Stimulated activated CD4-positive, alpha-beta T cell treated with anti-CD3 and anti-CD28 coated beads, Interleukin-2, amount 100 ng/mL, for 4 hours (primary cell): ENCODE data around the gene SLC15A2.
"Not testable (repeated sequence)": the region's sequence is repeated elsewhere in the genome, so short reads cannot be mapped to it uniquely, and the experiment has no call there.

Source experiments
- DNase-seq: peaks from one replicate; pipeline ENCODE4 v3.0.0-alpha.2; 2020; ENCODE audit warnings: low read depth

Gene SLC15A2, protein sequence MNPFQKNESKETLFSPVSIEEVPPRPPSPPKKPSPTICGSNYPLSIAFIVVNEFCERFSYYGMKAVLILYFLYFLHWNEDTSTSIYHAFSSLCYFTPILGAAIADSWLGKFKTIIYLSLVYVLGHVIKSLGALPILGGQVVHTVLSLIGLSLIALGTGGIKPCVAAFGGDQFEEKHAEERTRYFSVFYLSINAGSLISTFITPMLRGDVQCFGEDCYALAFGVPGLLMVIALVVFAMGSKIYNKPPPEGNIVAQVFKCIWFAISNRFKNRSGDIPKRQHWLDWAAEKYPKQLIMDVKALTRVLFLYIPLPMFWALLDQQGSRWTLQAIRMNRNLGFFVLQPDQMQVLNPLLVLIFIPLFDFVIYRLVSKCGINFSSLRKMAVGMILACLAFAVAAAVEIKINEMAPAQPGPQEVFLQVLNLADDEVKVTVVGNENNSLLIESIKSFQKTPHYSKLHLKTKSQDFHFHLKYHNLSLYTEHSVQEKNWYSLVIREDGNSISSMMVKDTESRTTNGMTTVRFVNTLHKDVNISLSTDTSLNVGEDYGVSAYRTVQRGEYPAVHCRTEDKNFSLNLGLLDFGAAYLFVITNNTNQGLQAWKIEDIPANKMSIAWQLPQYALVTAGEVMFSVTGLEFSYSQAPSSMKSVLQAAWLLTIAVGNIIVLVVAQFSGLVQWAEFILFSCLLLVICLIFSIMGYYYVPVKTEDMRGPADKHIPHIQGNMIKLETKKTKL

DNA sequence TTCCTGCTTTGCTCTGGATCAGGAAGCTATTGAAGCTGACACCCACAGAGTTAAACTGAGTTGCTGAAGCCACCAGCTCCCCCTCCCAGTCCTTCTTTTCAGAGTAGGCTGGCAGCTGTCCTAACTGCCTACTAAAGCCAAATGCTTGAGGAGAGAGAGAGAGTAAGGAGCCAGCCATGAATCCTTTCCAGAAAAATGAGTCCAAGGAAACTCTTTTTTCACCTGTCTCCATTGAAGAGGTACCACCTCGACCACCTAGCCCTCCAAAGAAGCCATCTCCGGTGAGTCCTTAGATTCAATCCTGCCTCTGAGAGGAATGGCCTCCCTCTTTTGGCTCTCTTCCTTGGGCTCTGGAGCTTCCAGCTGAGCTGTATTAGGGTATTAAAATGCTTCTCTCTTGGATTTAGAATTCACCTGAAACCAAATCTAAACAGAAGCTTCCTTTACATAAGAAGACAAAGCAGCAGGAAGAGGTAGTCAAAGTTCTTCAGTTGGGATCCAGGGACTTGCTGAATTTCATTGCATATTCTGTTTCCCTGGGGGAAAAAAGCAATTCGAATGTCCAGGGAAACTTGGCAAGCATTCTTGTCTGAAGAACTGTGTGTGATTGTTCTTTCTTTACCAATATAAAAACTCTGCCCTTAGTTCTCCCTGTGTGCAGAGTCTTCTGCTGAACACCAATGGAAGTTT, at the start of gene SLC15A2:
Gene SLC15A2, plus strand, starts transcription at position 101 of the 690 bp plus-strand sequence. Its CDS starts 76 bp downstream, at position 177.
- DNase-seq, result no peak

DNA sequence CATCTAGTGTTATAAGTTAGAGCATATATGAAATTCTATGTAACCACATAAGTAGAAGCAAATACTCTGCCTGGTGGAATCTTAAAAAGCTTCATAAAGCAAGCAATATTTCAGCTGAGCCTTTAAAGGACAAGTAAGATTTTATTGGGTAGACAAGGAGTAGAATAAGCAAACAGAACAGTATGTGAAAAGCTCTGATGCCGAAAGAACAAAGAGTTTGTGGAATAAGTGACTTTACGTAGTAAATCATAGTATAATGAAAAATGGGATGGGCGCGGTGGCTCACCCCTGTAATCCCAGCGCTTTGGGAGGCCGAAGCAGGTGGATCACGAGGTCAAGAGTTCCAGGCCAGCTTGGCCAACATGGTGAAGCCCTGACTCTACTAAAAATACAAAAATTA, 49.3 kb upstream of the SLC15A2 start:
- no peak for DNase-seq

DNA sequence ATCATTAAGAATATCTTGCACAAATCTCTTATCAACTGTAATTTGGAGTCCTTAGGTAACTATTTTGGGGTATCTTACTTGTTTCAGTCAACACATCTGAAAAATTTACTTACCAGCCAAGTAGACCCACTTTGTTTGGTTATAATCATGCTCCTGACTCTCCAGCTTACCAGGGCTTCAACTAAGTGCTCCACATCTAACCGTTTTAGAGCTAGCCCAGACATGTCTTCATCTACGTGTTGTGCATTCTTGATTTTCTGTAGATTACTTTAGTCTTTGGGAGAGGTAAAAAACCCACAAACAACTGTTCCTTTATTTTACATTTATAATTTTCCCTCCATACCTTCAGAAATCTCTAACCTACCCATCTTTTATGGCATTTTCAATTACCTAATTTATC, 41.9 kb upstream of the SLC15A2 start:
- DNase-seq, result no peak

DNA sequence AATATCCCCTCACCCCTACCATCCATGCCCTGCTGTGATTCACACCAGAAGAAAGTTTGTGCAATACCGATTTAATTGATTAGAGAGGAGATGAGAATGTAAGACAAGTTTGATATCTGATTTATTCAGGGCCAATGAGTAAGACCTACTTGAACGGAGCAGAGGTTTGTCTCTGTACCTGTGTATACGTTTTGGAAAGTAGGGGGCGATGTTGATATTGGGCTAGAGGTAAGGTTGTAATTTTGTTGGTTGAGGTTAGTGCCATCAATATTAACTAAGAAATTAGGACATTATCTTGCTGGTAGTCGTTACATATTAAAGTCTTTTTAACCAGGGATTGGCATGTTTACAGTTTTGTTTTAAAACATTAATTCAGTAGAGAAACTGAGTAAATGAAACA, 38.6 kb upstream of the SLC15A2 start:
- DNase-seq, result no peak

DNA sequence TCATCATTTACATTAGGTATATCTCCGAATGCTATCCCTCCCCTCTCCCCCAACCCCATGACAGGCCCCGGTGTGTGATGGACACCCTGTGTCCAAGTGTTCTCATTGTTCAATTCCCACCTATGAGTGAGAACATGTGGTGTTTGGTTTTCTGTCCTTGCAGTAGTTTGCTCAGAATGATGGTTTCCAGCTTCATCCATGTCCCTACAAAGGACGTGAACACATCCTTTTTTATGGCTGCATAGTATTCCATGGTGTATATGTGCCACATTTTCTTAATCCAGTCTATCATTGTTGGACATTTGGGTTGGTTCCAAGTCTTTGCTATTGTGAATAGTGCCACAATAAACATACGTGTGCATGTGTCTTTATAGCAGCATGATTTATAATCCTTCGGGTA, 36.4 kb upstream of the SLC15A2 start:
- DNase-seq, result not testable (repeated sequence)

DNA sequence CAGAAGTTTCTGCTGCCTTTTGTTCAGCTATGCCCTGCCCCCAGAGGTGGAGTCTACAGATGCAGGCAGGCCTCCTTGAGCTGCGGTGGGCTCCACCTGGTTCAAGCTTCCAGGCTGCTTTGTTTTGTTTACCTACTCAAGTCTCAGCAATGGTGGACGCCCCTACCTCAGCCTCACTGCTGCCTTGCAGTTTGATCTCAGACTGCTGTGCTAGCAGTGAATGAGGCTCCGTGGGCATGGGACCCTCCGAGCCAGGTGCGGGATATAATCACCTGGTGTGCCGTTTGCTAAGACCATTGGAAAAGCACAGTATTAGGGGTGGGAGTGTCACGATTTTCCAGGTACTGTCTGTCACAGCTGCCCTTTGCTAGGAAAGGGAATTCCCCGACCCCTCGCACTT, 31.0 kb upstream of the SLC15A2 start:
- not testable (repeated sequence) for DNase-seq

DNA sequence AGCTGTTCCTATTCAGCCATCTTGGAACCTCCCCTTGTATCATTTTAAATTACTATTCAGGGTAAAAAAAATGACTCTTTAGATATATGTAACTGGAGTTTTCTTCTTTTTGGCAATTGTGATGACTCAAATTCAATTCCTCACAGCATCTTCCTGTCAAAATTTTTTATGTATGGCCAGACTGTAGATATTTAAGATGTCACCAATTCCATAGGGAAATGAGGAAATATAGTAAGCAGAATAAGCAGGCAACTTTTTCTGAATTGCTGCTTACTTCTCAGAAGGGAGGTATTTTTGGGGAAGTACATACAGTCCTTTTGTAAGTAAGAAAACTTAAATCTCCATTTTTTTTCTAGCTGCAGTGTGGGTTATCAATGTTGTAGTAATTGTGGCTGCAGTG, 30.4 kb upstream of the SLC15A2 start:
- DNase-seq, result no peak

DNA sequence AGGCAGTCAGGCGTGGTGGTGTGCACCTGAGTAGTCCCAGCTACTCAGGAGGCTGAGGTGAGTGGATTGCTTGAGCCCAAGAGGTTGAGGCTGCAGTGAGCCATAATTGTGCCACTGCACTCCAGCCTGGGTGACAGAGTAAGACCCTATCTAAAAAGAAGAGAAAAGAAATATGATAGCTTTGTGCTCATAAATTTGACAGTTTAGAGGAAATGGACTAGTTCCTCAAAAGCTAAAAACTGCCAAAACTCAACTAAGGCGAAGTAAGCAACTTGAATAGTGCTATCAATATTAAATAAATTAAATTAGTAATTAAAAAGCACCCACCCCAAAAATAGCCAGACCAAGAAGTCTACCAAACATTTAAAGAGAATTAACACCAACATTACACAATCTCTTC, 24.5 kb upstream of the SLC15A2 start:
- DNase-seq, result no peak

DNA sequence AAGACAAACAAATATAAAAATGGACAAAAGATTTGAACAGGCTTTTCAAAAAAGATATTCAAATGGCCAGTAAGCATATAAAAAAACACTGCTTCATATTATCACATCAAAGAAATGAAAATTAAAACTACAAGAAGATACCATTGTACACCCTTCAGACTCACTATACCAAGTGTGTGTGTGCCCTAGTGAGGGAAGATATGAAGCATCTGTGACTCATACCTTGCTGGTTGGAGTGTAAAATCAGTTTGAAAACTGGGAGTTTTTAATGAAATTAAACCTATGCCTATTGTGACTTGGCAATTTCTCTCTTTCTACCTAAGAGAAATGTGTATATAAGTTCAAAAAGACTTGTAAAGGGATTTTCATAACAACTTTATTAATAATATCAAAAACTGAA, 23.5 kb upstream of the SLC15A2 start:
- no peak for DNase-seq

DNA sequence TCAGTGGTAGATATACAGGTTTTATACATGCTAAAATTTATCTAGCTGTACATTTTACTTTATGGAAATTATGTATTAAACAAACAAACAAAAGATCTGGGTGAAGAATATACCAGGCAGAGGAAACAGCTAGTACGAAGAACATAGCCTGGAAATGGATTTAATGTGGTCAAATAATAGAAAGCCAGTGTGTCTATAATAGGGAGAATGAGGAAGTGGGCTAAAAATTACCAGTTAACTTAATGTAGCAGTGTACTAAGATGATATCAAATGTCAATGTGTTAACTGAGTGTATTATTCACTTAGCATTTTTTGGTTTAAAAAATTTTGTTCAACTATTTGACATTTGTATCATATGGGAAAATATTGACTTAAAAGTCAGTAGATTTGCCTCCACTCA, 22.8 kb upstream of the SLC15A2 start:
- DNase-seq, result no peak

DNA sequence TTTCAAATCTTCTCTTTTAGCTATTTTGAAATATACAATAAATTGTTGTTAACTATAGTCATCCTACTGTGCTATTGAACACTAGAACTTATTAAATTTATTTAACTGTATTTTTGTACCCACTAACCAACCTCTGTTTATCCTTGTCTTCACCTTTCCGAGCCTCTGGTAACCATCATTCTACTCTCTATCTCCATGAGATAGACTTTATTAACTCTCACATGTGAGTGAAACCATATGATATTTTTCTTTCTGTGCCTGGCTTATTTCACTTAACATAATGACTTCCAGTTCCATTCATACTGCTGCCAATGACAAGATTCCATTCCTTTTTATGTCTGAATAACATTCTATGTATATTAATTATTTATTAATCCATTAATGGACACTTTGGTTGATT, 15.8 kb upstream of the SLC15A2 start:
- DNase-seq, result no peak

DNA sequence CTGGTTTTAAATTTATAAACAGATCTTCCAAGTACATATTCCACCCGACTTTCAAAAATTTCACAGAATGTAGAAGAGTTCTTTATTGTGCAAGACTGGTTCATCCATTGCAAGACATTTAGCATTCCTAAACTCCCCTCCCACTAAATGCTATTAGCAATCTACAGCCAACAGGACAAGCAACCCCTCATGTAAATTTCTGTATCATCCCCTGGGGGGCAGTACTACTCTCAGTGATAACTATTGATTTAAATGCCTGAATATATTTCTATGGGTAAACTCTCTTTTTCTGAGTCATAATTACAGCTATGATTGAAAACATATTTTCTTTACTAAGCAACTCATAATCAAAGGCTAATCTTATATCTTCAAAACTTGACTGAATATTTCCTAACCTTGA, 10.7 kb upstream of the SLC15A2 start:
- no peak for DNase-seq

DNA sequence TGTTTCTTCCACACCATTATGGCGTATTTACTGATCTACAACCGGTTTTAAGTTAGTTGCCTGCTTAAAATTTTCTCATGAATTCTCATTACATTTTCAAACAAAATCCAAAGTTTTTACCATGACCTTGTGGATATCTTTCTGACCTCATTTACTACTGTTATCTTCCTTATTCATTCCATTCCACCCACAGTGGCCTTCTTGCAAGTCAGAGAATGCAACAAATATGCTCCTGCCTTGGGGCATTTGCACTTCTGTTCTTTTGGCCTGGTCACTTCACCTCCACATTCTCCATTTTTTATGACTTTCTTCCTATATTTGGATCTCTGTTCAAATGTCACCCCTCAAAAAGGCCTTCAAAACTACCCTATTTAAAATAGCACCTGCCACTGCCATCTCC, 8.8 kb upstream of the SLC15A2 start:
- no peak for DNase-seq

DNA sequence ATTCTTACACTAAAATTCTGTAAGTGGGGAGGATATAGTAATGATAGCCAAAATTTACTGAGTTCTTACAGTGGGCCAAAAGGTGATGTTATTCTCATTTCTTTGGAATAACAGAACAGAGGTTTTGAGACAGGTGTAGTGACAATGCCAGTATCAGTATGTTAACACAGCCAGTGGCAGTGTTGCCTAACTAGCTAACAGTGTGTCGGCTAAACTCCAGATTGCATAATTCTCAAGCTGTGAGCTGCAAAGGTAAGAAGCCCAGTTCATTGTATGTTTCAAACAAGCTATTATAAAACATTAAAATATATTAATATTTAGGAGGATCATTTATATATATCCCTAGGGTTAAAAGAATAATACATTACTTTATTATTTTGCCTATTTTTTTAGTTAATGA, 920 bp downstream of the SLC15A2 start:
- no peak for DNase-seq

DNA sequence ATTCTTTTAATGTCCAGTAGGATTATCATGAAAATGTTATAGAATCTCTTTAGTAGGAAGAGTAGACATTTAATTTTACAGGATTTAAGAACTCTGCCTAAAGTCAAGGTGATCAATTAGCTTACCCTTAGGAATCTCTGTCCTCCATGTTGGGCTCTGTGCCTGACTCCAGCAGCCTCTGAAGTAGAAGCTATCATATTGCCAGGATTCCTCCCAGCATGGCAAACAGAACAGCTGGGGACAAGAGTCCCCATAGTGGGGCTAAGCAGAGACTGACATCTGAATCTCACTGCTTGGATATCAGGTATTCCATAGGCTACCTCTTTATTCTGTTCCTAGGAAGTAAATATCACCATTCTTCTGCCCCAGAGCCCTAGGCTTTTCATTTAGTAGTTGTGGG, 1.5 kb downstream of the SLC15A2 start:
- DNase-seq, result no peak

DNA sequence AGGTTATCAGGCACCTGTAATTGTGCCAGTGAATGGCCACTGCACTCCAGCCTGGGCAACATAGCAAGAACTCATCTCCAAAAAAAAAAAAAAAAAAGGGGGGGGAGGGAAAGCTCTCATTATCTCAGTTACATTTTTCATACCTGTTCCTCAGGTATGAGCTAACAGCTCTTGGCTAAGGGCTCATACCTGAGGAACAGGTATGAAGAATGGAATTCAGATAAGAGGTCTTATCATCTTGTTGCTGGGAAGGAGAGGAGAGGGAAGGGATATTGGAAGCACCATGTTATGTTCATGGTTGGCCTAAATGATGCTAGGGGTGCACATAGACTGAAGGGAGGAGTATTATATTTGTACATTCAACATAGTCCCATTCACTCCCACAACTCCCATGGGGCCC, 2.6 kb downstream of the SLC15A2 start:
- no peak for DNase-seq

DNA sequence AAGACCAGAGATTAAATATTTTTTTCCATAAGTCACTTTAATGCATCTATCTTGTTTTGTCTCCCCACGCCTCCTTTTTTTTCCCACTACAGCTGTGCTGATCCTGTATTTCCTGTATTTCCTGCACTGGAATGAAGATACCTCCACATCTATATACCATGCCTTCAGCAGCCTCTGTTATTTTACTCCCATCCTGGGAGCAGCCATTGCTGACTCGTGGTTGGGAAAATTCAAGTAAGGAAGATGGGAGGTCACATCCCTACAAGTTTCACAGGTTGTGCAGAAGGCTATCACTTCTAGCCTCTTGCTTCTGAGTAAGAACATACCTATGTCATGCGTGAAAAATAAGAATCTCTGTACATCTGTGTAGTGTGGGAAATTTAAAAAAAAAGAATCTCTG, 3.1 kb downstream of the SLC15A2 start:
- DNase-seq, result no peak

DNA sequence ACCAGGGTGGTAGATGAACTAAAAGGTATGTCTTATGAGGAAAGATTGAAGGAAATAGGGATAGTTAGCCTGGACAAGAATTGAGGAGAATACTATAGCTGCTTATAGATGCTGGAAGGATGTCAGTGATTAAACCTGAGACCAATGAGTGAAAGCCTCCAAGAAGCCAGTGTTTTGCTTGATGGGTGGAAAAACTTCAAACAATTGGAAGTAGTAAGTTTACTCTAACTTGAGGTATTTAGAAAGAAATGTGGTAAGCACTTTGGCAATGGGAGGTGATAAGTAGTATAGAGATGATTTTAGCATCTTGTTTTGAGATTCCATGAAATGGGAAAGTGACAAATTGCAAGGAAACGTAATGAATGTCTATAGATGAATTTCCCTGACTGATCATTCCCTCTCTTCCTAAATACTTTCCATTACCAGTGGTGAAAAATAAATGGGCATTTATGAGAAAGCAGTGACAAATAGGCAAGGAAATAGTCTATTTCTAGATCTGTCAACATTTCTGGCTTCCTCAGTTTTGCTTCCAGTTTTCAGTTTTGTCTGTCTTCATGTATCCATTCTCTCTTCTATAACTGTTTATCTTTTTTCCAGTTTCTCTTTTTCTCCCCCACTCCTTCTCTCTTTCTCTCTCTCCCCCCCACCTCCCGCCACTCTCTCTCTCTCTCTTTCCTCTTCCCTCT, 19.2 kb downstream of the SLC15A2 start:
- DNase-seq, result no peak

DNA sequence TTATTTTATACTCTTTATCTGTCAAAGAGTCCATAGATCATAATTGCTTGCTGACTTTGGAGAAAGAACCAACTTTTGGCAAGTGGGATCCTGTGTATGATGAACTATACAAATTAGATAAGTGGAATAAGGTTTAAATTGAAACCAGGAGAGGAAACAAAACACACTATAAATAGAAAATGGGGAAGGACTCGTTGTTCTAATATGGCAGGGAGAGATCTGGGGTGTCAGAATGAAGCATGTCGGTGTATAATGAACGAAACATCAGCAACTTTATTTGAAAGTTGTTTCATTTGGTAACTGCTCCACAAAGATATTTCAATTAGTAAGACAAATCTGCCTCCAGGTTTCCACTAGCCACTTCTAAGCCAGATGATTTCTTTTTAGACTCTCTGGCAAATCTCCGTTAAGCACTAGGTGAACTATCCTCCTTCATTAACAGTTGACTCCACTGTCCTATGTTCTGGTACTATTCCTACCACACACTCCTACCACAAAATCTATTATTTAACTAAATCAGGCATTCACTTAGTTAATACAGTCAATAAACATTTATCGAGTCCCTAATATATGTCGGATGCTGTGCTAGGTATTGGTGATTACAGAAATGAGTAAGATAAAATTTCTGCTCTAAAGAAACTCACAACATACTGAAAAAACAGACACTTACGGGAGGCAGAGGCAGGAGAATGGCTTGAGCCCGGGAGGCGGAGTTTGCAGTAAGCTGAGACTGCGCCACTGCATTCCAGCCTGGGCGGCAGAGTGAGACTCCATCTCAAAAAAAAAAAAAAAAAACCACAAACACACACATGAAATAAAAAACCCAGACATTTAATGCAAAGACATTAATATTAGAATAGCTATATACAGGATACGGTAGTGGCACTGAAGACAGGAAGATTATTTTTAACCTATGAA, 20.1 kb downstream of the SLC15A2 start:
- no peak for DNase-seq

DNA sequence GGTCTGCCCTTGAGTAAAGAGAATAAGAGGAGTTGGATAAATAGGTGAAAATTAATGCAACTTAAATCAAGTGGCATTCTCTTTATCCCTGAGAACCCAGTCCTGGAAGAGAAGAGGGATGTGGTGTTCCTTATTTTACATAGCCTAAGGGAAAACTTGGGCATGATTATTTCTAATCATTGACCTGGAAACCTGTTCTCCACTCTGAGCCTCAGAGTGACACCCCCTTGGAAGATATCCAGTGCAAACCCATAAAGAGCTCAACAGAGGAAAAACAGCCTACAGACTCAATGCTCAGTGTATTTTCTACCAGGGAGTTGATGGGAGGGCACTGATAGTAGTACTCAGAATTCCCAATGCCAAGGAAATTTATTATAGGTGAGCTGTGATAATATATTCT, 22.0 kb downstream of the SLC15A2 start:
- no peak for DNase-seq

DNA sequence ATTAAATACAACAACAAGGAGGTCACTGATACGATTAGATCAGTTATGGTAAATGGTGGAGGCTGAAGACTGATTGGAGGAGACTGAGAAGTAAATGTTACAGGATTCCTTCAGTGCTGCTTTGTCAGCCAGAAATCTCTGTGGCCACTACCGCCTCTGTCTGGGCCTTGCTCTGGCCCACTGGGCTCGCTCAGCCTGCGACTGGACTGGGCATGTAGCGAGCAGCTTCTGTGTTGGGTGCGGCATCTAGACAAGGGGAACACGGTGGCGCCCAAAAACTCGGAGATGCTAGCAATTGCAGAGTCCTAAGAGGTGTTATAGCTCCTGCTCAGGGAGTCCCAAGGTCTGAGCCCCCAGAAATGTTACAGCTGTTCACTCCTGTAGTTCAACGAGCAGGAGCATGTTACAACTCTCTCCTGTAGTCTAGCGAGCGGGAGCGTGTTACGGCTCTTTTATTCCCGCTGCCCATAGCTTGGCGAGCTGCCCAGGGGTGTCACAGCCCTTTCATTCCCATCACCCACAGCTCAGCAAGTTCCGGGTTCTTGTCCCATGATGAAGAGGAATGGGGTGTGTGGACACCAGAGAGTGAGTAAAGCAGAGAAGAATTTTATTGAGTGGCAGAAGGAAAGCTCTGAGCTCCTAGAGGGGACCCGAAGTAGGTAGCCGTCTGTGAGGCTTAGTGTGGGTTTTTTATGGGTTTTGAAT, 24.7 kb downstream of the SLC15A2 start:
- no peak for DNase-seq
